Neuronal stem cell (in vitro differentiated cells): Measurements from ENCODE around the gene ZBED3.
"Not testable (repeated sequence)": the region's sequence is repeated elsewhere in the genome, so short reads cannot be mapped to it uniquely, and the experiment has no call there.

ENCODE experiments used
- DNase-seq: peaks from one replicate; pipeline ENCODE4 v3.0.0-alpha.2; 2013; ENCODE audit warnings: low spot score
- H2AFZ ChIP-seq: one replicate; pipeline ENCODE4 v1.6.1; 2013; ENCODE audit warnings: mild to moderate bottlenecking, low read length, inconsistent platforms
- H2AK5ac ChIP-seq: 2 replicates; pipeline ENCODE4 v1.6.1; 2013; ENCODE audit warnings: low read depth, mild to moderate bottlenecking, inconsistent platforms, low read length, moderate library complexity, mixed read lengths
- H2BK120ac ChIP-seq: 2 replicates; pipeline ENCODE4 v1.6.1; 2013; ENCODE audit warnings: low read depth, mild to moderate bottlenecking, inconsistent platforms, low read length, moderate library complexity, mixed read lengths
- H2BK12ac ChIP-seq: one replicate; pipeline ENCODE4 v1.6.1; 2013; ENCODE audit warnings: low read length, inconsistent platforms
- H2BK15ac ChIP-seq: 2 replicates; pipeline ENCODE4 v1.6.1; 2013; ENCODE audit warnings: mild to moderate bottlenecking, low read length, inconsistent platforms, mixed read lengths
- H2BK5ac ChIP-seq: one replicate; pipeline ENCODE4 v1.6.1; 2013; ENCODE audit warnings: inconsistent platforms, mild to moderate bottlenecking, low read length, moderate library complexity
- H3K14ac ChIP-seq: one replicate; pipeline ENCODE4 v1.6.1; 2013; ENCODE audit warnings: low read length, inconsistent platforms
- H3K18ac ChIP-seq: 2 replicates; pipeline ENCODE4 v1.6.1; 2013; ENCODE audit warnings: low read length, inconsistent platforms
- H3K23ac ChIP-seq: 2 replicates; pipeline ENCODE4 v1.6.1; 2013; ENCODE audit warnings: low read depth, mild to moderate bottlenecking, mixed read lengths, low read length, inconsistent platforms; ENCODE audit not compliant: poor library complexity
- H3K27ac ChIP-seq: replicated peaks from 3 replicates; pipeline ENCODE4 v1.5.1; 2013; ENCODE audit warnings: low read length, inconsistent platforms
- H3K27me3 ChIP-seq, 3 experiments: 2 replicates each; pipeline ENCODE4 v1.6.1; 2013; ENCODE audit warnings: low read length in 3 of 3, mild to moderate bottlenecking in 2 of 3, inconsistent platforms in 1 of 3, low read depth in 1 of 3, mixed read lengths in 1 of 3, moderate library complexity in 1 of 3; ENCODE audit not compliant: control insufficient read depth in 3 of 3, insufficient read depth in 3 of 3
- H3K36me3 ChIP-seq, 2 donors: replicated peaks in 1 of 2; 2 replicates each; pipeline ENCODE4 v1.6.1; 2013; ENCODE audit warnings: low read length in 2 of 2; ENCODE audit not compliant: control insufficient read depth in 2 of 2, insufficient read depth in 2 of 2
- H3K4ac ChIP-seq: 2 replicates; pipeline ENCODE4 v1.6.1; 2013; ENCODE audit warnings: inconsistent platforms, mild to moderate bottlenecking, low read length, moderate library complexity
- H3K4me1 ChIP-seq, 2 donors: 1 replicate in 1 of 2; 2 replicates in 1 of 2; pipeline ENCODE4 v1.6.1; 2013; ENCODE audit warnings: low read length in 2 of 2, low read depth in 1 of 2; ENCODE audit not compliant: control insufficient read depth in 2 of 2, insufficient read depth in 1 of 2
- H3K4me2 ChIP-seq: one replicate; pipeline ENCODE4 v1.6.1; 2013; ENCODE audit warnings: mild to moderate bottlenecking, low read length, inconsistent platforms; ENCODE audit not compliant: insufficient read depth, poor library complexity, severe bottlenecking
- H3K4me3 ChIP-seq, 2 donors: 2 replicates each; pipeline ENCODE4 v1.5.1; 2013; ENCODE audit warnings: low read length in 2 of 2, mild to moderate bottlenecking in 2 of 2, inconsistent platforms in 1 of 2, moderate library complexity in 1 of 2
- H3K79me1 ChIP-seq: one replicate; pipeline ENCODE4 v1.6.1; 2013; ENCODE audit warnings: low read depth, mild to moderate bottlenecking, inconsistent platforms, low read length, moderate library complexity
- H3K9ac ChIP-seq: one replicate; pipeline ENCODE4 v1.6.1; 2013; ENCODE audit warnings: mild to moderate bottlenecking, low read depth, low read length, inconsistent platforms; ENCODE audit not compliant: poor library complexity
- H3K9me3 ChIP-seq, 2 donors: replicated peaks in 1 of 2; 2 replicates each; pipeline versions ENCODE3 to v1.6.1; 2013; ENCODE audit warnings: low read length in 2 of 2, mild to moderate bottlenecking in 2 of 2, inconsistent platforms in 1 of 2, low read depth in 1 of 2, mixed read lengths in 1 of 2, moderate library complexity in 1 of 2; ENCODE audit not compliant: control insufficient read depth in 2 of 2, insufficient read depth in 1 of 2
- H4K8ac ChIP-seq: one replicate; pipeline ENCODE4 v1.6.1; 2013; ENCODE audit warnings: low read depth, mild to moderate bottlenecking, inconsistent platforms, low read length, moderate library complexity
- H4K91ac ChIP-seq: one replicate; pipeline ENCODE4 v1.6.1; 2013; ENCODE audit warnings: low read length, low read depth, mild to moderate bottlenecking, inconsistent platforms; ENCODE audit not compliant: poor library complexity
- WGBS, 2 donors: extraction: QIAGEN DNeasy Blood & Tissue Kit; methylation state at CpG; one replicate each; pipeline ENCODE4 v1.1.7; 2013; ENCODE audit warnings: missing lambda C conversion rate in 2 of 2, mixed read lengths in 1 of 2; ENCODE audit not compliant: insufficient read length in 2 of 2, insufficient replicate concordance in 1 of 2; ENCODE audit errors: extremely low coverage in 2 of 2; 5-methylcytosine and 5-hydroxymethylcytosine counted together

The ZBED3 gene

DNA sequence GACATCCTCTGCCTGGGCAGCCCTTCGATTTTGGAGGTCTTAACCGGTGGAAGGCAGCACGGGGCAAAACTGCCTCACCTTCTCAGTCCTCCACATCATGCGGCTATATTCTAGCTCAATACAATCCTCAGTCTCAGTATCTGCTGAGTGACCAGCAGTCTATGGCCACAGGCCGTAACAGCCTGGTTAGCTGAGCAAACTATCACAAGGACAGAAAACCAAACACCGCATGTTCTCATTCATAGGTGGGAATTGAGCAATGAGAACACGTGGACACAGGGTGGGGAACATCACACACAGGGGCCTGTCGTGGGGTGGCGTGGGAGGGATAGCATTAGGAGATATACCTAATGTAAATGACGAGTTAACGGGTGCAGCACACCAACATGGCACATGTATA lies 6.6 kb downstream of the ZBED3 start:
- not testable (repeated sequence) for H3K79me1 ChIP-seq, H2BK120ac ChIP-seq, H4K91ac ChIP-seq, H2BK12ac ChIP-seq, H3K9ac ChIP-seq, H3K4ac ChIP-seq, H2AK5ac ChIP-seq, H3K4me3 ChIP-seq, H2BK15ac ChIP-seq, H3K23ac ChIP-seq, H2AFZ ChIP-seq, H3K18ac ChIP-seq, H2BK5ac ChIP-seq, H3K27me3 ChIP-seq, H3K14ac ChIP-seq, DNase-seq, H4K8ac ChIP-seq, H3K27ac ChIP-seq, H3K9me3 ChIP-seq, H3K4me1 ChIP-seq, H3K4me2 ChIP-seq
- WGBS, 2 donors, result no CpG with 5 or more reads among the region's 11 CpGs
- H3K36me3 ChIP-seq, result peaks cover 2 to 37% of the 10 kb centered on the region in 2 donors

DNA sequence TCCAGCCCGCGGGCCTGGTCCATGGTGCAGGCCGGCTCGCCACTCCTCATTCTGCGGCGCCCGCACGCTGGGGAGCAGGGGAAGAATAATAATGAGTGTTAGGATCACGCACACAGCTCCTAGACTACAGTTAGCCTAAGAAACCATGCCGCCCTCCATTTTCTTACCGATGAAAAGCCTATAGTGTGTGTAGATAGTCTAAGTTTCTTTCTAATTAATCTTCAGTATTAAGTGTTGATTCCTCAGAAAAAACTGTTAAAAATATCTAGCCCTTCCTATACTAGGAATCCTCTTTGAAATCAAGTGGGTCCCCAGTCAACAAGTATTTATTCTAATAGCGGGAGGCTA lies 9.3 kb downstream of the ZBED3 start:
- Histone ChIP-seq H3K18ac (peak overlapping the region; percentile 67), H2AFZ (no peak overlapping the region), H3K4me1 (no peaks in the 10 kb centered on the region), H3K14ac (no peak overlapping the region), H3K36me3 (peaks cover 0 to 34% of the 10 kb centered on the region in 2 donors), H3K79me1 (no peaks in the 10 kb centered on the region), H3K4me2 (peak overlapping the region; percentile 29), H3K27ac (no peak overlapping the region), H4K8ac (no peak overlapping the region), H3K9ac (no peak overlapping the region), H4K91ac (no peak overlapping the region), H2BK12ac (no peak overlapping the region), H3K9me3 (no peaks in the 10 kb centered on the region), H3K23ac (no peak overlapping the region), H3K4ac (no peak overlapping the region), H2BK120ac (no peak overlapping the region), H2AK5ac (no peak overlapping the region), H3K27me3 (peaks cover 0 to 4% (median 0%) of the 10 kb centered on the region in 3 experiments), H2BK5ac (no peak overlapping the region), H2BK15ac (no peak overlapping the region), H3K4me3 (peak overlapping the region in 1 of 2 donors; percentile 85)
- no CpG with 5 or more reads among the region's 12 CpGs for WGBS, 2 donors
- DNase-seq, result no peak

DNA sequence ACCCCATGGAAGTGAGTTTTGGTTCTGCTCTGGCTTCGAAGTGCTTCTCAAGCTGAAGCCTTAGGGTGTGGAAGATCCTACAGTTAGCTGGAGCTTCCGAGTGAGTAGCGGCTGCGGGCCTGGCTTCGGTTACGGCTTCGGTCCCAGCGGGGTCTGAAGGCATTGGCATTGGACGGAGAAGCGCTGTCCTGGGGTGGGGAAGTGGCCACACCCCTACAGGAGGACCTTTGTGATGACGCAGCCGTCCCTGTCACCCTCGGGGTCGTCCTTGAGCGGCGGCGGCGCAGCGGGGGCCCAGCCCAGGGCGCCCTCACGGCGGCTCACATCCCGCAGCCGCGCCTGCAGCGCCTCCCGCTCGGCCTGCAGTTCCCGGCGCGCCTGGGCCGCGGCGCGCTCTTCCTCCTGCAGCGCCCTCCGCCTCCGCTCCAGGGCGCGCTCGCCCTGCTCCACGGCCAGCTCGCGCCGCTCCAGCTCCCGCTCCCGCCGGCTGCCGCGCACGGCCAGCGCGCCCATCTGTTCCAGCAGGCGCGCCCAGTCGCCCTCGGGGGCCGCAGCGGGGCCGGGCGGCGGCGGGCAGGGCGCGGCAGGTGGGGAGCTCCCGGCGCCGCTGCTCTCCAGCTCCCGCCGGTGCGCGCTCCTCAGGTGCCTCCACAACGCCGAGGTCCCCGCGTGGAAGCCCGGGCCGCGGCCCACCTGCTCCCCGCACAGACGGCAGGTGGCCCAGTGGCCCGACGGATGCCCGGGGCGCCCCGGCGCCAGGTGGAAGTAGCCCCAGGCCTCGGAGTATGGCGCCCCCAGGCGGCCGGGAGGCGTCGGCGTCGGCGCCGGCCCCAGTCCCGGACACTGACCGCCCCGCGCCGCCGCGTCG lies 9.9 kb downstream of the ZBED3 start:
- peak overlapping the region; percentile 92 for H3K18ac ChIP-seq
- peak overlapping the region; percentile 75 for H3K9ac ChIP-seq
- peak overlapping the region; percentile 17 for H3K14ac ChIP-seq
- H2BK120ac ChIP-seq, result no peak overlapping the region
- peak overlapping the region; percentile 95 for H3K23ac ChIP-seq
- H2AK5ac ChIP-seq, result peak overlapping the region; percentile 19
- H3K4ac ChIP-seq, result no peak overlapping the region
- peaks cover 0 to 30% of the 10 kb centered on the region in 2 donors for H3K36me3 ChIP-seq
- peak overlapping the region in 1 of 2 donors; percentile 85 for H3K4me3 ChIP-seq
- no CpG with 5 or more reads among the region's 105 CpGs for WGBS, 2 donors
- peak; percentile 71 for DNase-seq
- no peak overlapping the region for H2BK5ac ChIP-seq
- no peaks in the 10 kb centered on the region for H3K79me1 ChIP-seq
- no peaks in the 10 kb centered on the region for H3K9me3 ChIP-seq
- peak overlapping the region; percentile 53 for H2BK12ac ChIP-seq
- H4K8ac ChIP-seq, result peak overlapping the region; percentile 58
- H2BK15ac ChIP-seq, result no peak overlapping the region
- H4K91ac ChIP-seq, result no peak overlapping the region
- H3K4me1 ChIP-seq, result no peaks in the 10 kb centered on the region
- H3K27ac ChIP-seq, result no peak overlapping the region
- H2AFZ ChIP-seq, result no peak overlapping the region
- peaks cover 0 to 4% (median 0%) of the 10 kb centered on the region in 3 experiments for H3K27me3 ChIP-seq
- peak overlapping the region; percentile 76 for H3K4me2 ChIP-seq

DNA sequence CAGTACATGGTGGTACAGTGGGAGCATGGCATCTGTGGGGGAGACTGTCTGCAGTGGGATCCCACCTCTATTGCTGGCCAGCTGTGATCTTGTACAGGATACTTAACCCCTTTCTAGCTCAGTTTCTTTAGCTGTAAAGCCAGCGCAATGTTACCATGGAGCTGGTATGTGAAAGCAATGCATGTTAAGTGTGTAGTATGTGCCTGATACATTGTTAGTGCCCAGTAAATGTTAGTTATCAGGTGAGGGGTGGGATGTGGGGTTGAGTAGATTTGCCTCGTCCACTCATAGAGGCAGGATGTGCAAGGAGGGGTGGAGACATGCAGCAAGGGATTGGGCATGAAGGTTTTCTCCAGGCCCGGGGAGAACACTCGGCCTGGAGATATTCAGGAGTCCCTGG lies 12.3 kb downstream of the ZBED3 start:
- Histone ChIP-seq H3K79me1 (no peaks in the 10 kb centered on the region), H3K18ac (no peak overlapping the region), H3K4me1 (no peaks in the 10 kb centered on the region), H3K23ac (no peak overlapping the region), H3K27me3 (no peaks in the 10 kb centered on the region), H3K27ac (no peak overlapping the region), H2BK5ac (no peak overlapping the region), H2BK120ac (no peak overlapping the region), H3K4ac (no peak overlapping the region), H2AFZ (no peak overlapping the region), H3K36me3 (peaks cover 0 to 25% of the 10 kb centered on the region in 2 donors), H3K14ac (no peak overlapping the region), H3K4me2 (no peak overlapping the region), H3K4me3 (no peak overlapping the region), H2AK5ac (no peak overlapping the region), H3K9me3 (no peaks in the 10 kb centered on the region), H2BK15ac (no peak overlapping the region), H4K8ac (no peak overlapping the region), H4K91ac (no peak overlapping the region), H3K9ac (no peak overlapping the region), H2BK12ac (no peak overlapping the region)
- no CpG with 5 or more reads among the region's 4 CpGs for WGBS, 2 donors
- DNase-seq, result no peak
